OCI-LY7 (cell line): Measurements from ENCODE around the gene THAP12.

Experiments
- EZH2phosphoT487 ChIP-seq: fragments of 200-600 bp; sonication (generic); IDR thresholded peaks from 2 replicates; pipeline ENCODE4 v1.6.1; 2018; ENCODE audit warnings: low read depth, borderline replicate concordance, mild to moderate bottlenecking, mixed run types, antibody characterized with exemption, low read length, moderate library complexity, mixed read lengths
- TF ChIP-seq, protein P1 (sequence below): fragments of 200-600 bp; sonication (generic); conservative IDR thresholded peaks from 2 replicates; pipeline ENCODE4 v1.5.1; 2014; ENCODE audit warnings: mild to moderate bottlenecking, antibody characterized with exemption, low read length, moderate library complexity, mixed read lengths

GRCh38 chr11:76307978-76308747 is 72.8 kb downstream of the THAP12 start:
- TF ChIP-seq, protein P1, sequence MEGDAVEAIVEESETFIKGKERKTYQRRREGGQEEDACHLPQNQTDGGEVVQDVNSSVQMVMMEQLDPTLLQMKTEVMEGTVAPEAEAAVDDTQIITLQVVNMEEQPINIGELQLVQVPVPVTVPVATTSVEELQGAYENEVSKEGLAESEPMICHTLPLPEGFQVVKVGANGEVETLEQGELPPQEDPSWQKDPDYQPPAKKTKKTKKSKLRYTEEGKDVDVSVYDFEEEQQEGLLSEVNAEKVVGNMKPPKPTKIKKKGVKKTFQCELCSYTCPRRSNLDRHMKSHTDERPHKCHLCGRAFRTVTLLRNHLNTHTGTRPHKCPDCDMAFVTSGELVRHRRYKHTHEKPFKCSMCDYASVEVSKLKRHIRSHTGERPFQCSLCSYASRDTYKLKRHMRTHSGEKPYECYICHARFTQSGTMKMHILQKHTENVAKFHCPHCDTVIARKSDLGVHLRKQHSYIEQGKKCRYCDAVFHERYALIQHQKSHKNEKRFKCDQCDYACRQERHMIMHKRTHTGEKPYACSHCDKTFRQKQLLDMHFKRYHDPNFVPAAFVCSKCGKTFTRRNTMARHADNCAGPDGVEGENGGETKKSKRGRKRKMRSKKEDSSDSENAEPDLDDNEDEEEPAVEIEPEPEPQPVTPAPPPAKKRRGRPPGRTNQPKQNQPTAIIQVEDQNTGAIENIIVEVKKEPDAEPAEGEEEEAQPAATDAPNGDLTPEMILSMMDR: no peak
- TF ChIP-seq EZH2phosphoT487: no peak
